Measurements from ENCODE around the gene RGCC.

- TF ChIP-seq POLR2A (IDR thresholded peaks at IDR 0.05): no peak
- no peak for TF ChIP-seq CTCF (IDR thresholded peaks at IDR 0.05 in 8 of 11, conservative IDR thresholded peaks at IDR 0.05 in 3 of 11)
- no peak for TF ChIP-seq POLR2AphosphoS5 (IDR thresholded peaks at IDR 0.05)
These were observed 49.0 kb downstream of the RGCC start for GRCh38 chr13:41506312-41506711.

Data from spleen (tissue), 7 donors.